Keratinocyte (primary cell): ENCODE data around the gene GP1BB. TPM values are rescaled to one million over a fixed set of nuclear protein-coding genes. Genes with fewer than 3 reads are reported as not detected.
A peak's percentile ranks its signal among the peaks of the same experiment; 100 is the strongest.

Experiments
- DNase-seq: peaks from one replicate; pipeline ENCODE4 v3.0.0-alpha.2; 2011; ENCODE audit warnings: low read depth, missing footprints, low spot score
- FAIRE-seq: peaks from 2 replicates; lab custom pipeline; 2011; peaks lifted over from hg19 to GRCh38; lab: Jason Lieb, UNC
- H2AFZ ChIP-seq: 2 replicates; pipeline ENCODE4 v1.6.0; 2012; ENCODE audit warnings: low read length, control low read depth, inconsistent platforms; ENCODE audit not compliant: control insufficient read depth
- H3K27ac ChIP-seq: 2 replicates; pipeline ENCODE4 v1.5.1; 2011; ENCODE audit warnings: low read length; ENCODE audit not compliant: control insufficient read depth, insufficient read depth
- H3K27me3 ChIP-seq: 3 replicates; pipeline ENCODE4 v1.6.0; 2011; ENCODE audit warnings: low read length; ENCODE audit not compliant: control insufficient read depth, insufficient read depth; ENCODE audit errors: extremely low read depth
- H3K36me3 ChIP-seq, 2 experiments: 2 replicates in 1 of 2; 3 replicates in 1 of 2; pipeline ENCODE4 v1.5.1; 2011; ENCODE audit warnings: low read length in 2 of 2, mild to moderate bottlenecking in 1 of 2; ENCODE audit not compliant: control insufficient read depth in 2 of 2, insufficient read depth in 2 of 2; ENCODE audit errors: extremely low read depth in 1 of 2
- H3K4me1 ChIP-seq: 3 replicates; pipeline ENCODE4 v1.5.1; 2011; ENCODE audit warnings: low read length; ENCODE audit not compliant: control insufficient read depth, insufficient read depth; ENCODE audit errors: extremely low read depth
- H3K4me2 ChIP-seq: 3 replicates; pipeline ENCODE4 v1.6.0; 2011; ENCODE audit warnings: low read depth, low read length; ENCODE audit not compliant: control insufficient read depth, insufficient read depth; ENCODE audit errors: extremely low read depth
- H3K4me3 ChIP-seq, 3 experiments: fragments of 200-600 bp in 1 of 3; sonication (generic) in 1 of 3; 2 replicates in 2 of 3; 3 replicates in 1 of 3; pipeline ENCODE4 v1.5.1; 2011 to 2016; ENCODE audit warnings: low read length in 3 of 3, mild to moderate bottlenecking in 3 of 3, control low read depth in 2 of 3, inconsistent platforms in 1 of 3, low read depth in 1 of 3, mixed read lengths in 1 of 3, mixed run types in 1 of 3, moderate library complexity in 1 of 3; ENCODE audit not compliant: control insufficient read depth in 2 of 3, insufficient read depth in 2 of 3; ENCODE audit errors: extremely low read depth in 1 of 3
- H3K79me2 ChIP-seq: 2 replicates; pipeline ENCODE4 v1.6.0; 2012; ENCODE audit warnings: low read length; ENCODE audit not compliant: control insufficient read depth, insufficient read depth
- H3K9ac ChIP-seq: 3 replicates; pipeline ENCODE4 v1.6.0; 2011; ENCODE audit warnings: low read length; ENCODE audit not compliant: control insufficient read depth, insufficient read depth; ENCODE audit errors: extremely low read depth
- H3K9me1 ChIP-seq: 3 replicates; pipeline ENCODE4 v1.6.0; 2011; ENCODE audit warnings: low read length; ENCODE audit not compliant: control insufficient read depth, insufficient read depth; ENCODE audit errors: extremely low read depth
- H3K9me3 ChIP-seq: 2 replicates; pipeline ENCODE4 v1.5.1; 2012; ENCODE audit warnings: low read depth, low read length; ENCODE audit not compliant: control insufficient read depth
- H4K20me1 ChIP-seq: 3 replicates; pipeline ENCODE4 v1.6.0; 2011; ENCODE audit warnings: low read length; ENCODE audit not compliant: control insufficient read depth, insufficient read depth; ENCODE audit errors: extremely low read depth
- CTCF ChIP-seq, 3 experiments: IDR thresholded peaks in 1 of 3; conservative IDR thresholded peaks in 1 of 3; optimal IDR thresholded peaks in 1 of 3; 2 replicates in 2 of 3; 3 replicates in 1 of 3; pipeline versions ENCODE3 to v1.5.1; 2011; ENCODE audit warnings: low read length in 3 of 3, mild to moderate bottlenecking in 3 of 3, moderate library complexity in 2 of 3, control low read depth in 1 of 3, inconsistent platforms in 1 of 3; ENCODE audit not compliant: insufficient read depth in 2 of 3; ENCODE audit errors: extremely low read depth in 1 of 3
- EZH2 ChIP-seq: IDR thresholded peaks from one replicate; pipeline ENCODE4 v1.6.1; 2012; ENCODE audit warnings: inconsistent platforms, mild to moderate bottlenecking, low read length, moderate library complexity
- dilution Hi-C: fragments of 300-500 bp; cut with MboI; formaldehyde crosslinking; loops from one replicate; pipeline ENCODE4 v1.7.0; 2020; ENCODE audit warnings: low sequenced_read_pairs; ENCODE audit not compliant: extremely low pct_ligation_motif_present
- polyA plus RNA-seq, 5 experiments: library from polyadenylated mRNA; depleted of rRNA in 3 of 5; stranded (reverse) in 3 of 5; stranded (forward) in 1 of 5; unstranded in 1 of 5; fragments of >200 nt; gene quantifications; 1 replicate in 1 of 5; 2 replicates in 3 of 5; 3 replicates in 1 of 5; pipeline versions ENCODE4 v1.2.1 to v1.2.3, GENCODE V29; 2011 to 2012; ENCODE audit warnings: missing spikeins in 2 of 5, low read depth in 1 of 5, low replicate concordance in 1 of 5

GP1BB gene
- polyA plus RNA-seq, 1 donor (not counting 4 experiments of a cell fraction or from before 2014, with no cell fraction given), result 0.05 TPM

- Histone ChIP-seq H3K4me2 (no peak overlapping the region), H3K4me3 (no peak overlapping the region), H3K9me3 (no peaks in the 10 kb centered on the region), H2AFZ (no peak overlapping the region), H3K4me1 (peaks cover 6% of the 10 kb centered on the region), H4K20me1 (no peaks in the 10 kb centered on the region), H3K36me3 (no peaks in the 10 kb centered on the region), H3K9ac (no peak overlapping the region), H3K9me1 (no peaks in the 10 kb centered on the region), H3K27me3 (peaks cover 60% of the 10 kb centered on the region), H3K27ac (no peak overlapping the region), H3K79me2 (no peaks in the 10 kb centered on the region)
- no peak for DNase-seq
- dilution Hi-C loops, result no loop called here
- no peak for FAIRE-seq
- TF ChIP-seq CTCF (optimal IDR thresholded peaks at IDR 0.05 in 1 of 3, IDR thresholded peaks at IDR 0.05 in 1 of 3, conservative IDR thresholded peaks at IDR 0.05 in 1 of 3; ENCODE audit: extremely low read depth in 1 of 3, insufficient read depth in 2 of 3, low read length in 3 of 3) (no peak), EZH2 (peak; percentile 82)
These were observed 32.5 kb downstream of the GP1BB start for GRCh38 chr22:19755722-19756287.

GRCh38 chr22:19756288-19757128 lies 33.2 kb downstream of the GP1BB start:
- Histone ChIP-seq H2AFZ (peak overlapping the region; percentile 42), H3K4me2 (peak overlapping the region; percentile 56)
- no peak for DNase-seq

More at GRCh38 chr22:19756288-19757128, 33.2 kb downstream of the GP1BB start:
- Histone ChIP-seq H3K36me3 (no peaks in the 10 kb centered on the region), H3K4me1 (peaks cover 6% of the 10 kb centered on the region), H3K27me3 (peaks cover 60% of the 10 kb centered on the region), H3K27ac (no peak overlapping the region), H3K9me1 (no peaks in the 10 kb centered on the region), H3K9ac (no peak overlapping the region), H3K4me3 (peak overlapping the region in 1 of 3 experiments; percentile 11), H3K9me3 (no peaks in the 10 kb centered on the region), H3K79me2 (no peaks in the 10 kb centered on the region), H4K20me1 (no peaks in the 10 kb centered on the region)
- dilution Hi-C loops, result no loop called here
- FAIRE-seq, result no peak
- peak; percentile 52 to 90 (median 81) for TF ChIP-seq CTCF (optimal IDR thresholded peaks at IDR 0.05 in 1 of 3, IDR thresholded peaks at IDR 0.05 in 1 of 3, conservative IDR thresholded peaks at IDR 0.05 in 1 of 3; ENCODE audit: extremely low read depth in 1 of 3, insufficient read depth in 2 of 3, low read length in 3 of 3)
- peak; percentile 73 for TF ChIP-seq EZH2
